GM12865 (cell line): ENCODE data around the gene GON4L.
"Not testable (repeated sequence)": the region's sequence is repeated elsewhere in the genome, so short reads cannot be mapped to it uniquely, and the experiment has no call there.

Source experiments
- DNase-seq: peaks from one replicate; pipeline ENCODE4 v3.0.0; 2010; ENCODE audit warnings: low read depth
- H3K4me3 ChIP-seq: 2 replicates; pipeline ENCODE4 v1.5.1; 2011; ENCODE audit warnings: mild to moderate bottlenecking, low read depth, low read length, control low read depth
- CTCF ChIP-seq: IDR thresholded peaks from 2 replicates; pipeline ENCODE4 v1.5.1; 2011; ENCODE audit warnings: low read length, control low read depth, low read depth, inconsistent platforms; ENCODE audit not compliant: insufficient read depth; ENCODE audit errors: missing control alignments

GON4L gene

GRCh38 chr1:155715777-155716176 is 141.2 kb downstream of the GON4L start:
- no peak for TF ChIP-seq CTCF
- H3K4me3 ChIP-seq: no peak overlapping the region
- no peak for DNase-seq

- DNase-seq, H3K4me3 ChIP-seq: not testable (repeated sequence)
Measured at GRCh38 chr1:155715056-155715455, 142.0 kb downstream of the GON4L start.

- no peak for DNase-seq
- no peak for TF ChIP-seq CTCF
- no peak overlapping the region for H3K4me3 ChIP-seq
Measured at GRCh38 chr1:155713075-155713474, 143.9 kb downstream of the GON4L start.

GRCh38 chr1:155712636-155713035 is 144.4 kb downstream of the GON4L start:
- H3K4me3 ChIP-seq, DNase-seq: not testable (repeated sequence)

GRCh38 chr1:155711457-155711856 is 145.6 kb downstream of the GON4L start:
- not testable (repeated sequence) for H3K4me3 ChIP-seq, DNase-seq

- no peak for DNase-seq
- H3K4me3 ChIP-seq: no peak overlapping the region
- no peak for TF ChIP-seq CTCF
Measured at GRCh38 chr1:155709391-155709790, 147.6 kb downstream of the GON4L start.

- TF ChIP-seq CTCF: no peak
- H3K4me3 ChIP-seq: no peak overlapping the region
- DNase-seq: no peak
Measured at GRCh38 chr1:155706139-155706538, 150.9 kb downstream of the GON4L start.

- not testable (repeated sequence) for DNase-seq, H3K4me3 ChIP-seq
Measured at GRCh38 chr1:155704414-155704813, 152.6 kb downstream of the GON4L start.

- no peak for DNase-seq
- no peak overlapping the region for H3K4me3 ChIP-seq
- TF ChIP-seq CTCF: no peak
Measured at GRCh38 chr1:155703216-155703615, 153.8 kb downstream of the GON4L start.

- not testable (repeated sequence) for DNase-seq, H3K4me3 ChIP-seq
Measured at GRCh38 chr1:155701675-155702074, 155.3 kb downstream of the GON4L start.
